Astrocyte (in vitro differentiated cells and primary cell): ENCODE data around the gene RAMAC. TPM values are rescaled to one million over a fixed set of nuclear protein-coding genes. Genes with fewer than 3 reads are reported as not detected.
A peak's percentile ranks its signal among the peaks of the same experiment; 100 is the strongest.

ENCODE experiments used
- DNase-seq: peaks from one replicate; pipeline ENCODE4 v3.0.0-alpha.2; 2010; ENCODE audit warnings: low read depth
- FAIRE-seq: peaks from 2 replicates; lab custom pipeline; 2011; peaks lifted over from hg19 to GRCh38; lab: Jason Lieb, UNC
- H2AFZ ChIP-seq: 2 replicates; pipeline ENCODE4 v1.6.0; 2012; ENCODE audit warnings: low read depth, low read length, inconsistent platforms
- H3K27ac ChIP-seq: 2 replicates; pipeline ENCODE4 v1.5.1; 2011; ENCODE audit warnings: low read depth, low read length, inconsistent platforms
- H3K27me3 ChIP-seq: 2 replicates; pipeline ENCODE4 v1.6.0; 2011; ENCODE audit warnings: low read length, inconsistent platforms; ENCODE audit not compliant: insufficient read depth
- H3K36me3 ChIP-seq: 2 replicates; pipeline ENCODE4 v1.5.1; 2011; ENCODE audit warnings: low read length, inconsistent platforms; ENCODE audit not compliant: insufficient read depth
- H3K4me1 ChIP-seq: 2 replicates; pipeline ENCODE4 v1.5.1; 2011; ENCODE audit warnings: low read length, inconsistent platforms; ENCODE audit not compliant: insufficient read depth
- H3K4me2 ChIP-seq: 2 replicates; pipeline ENCODE4 v1.6.0; 2012; ENCODE audit warnings: low read length, inconsistent platforms
- H3K4me3 ChIP-seq: 2 replicates; pipeline ENCODE4 v1.5.1; 2011; ENCODE audit warnings: low read depth, mild to moderate bottlenecking, low read length, inconsistent platforms; ENCODE audit not compliant: insufficient read depth
- H3K79me2 ChIP-seq: 2 replicates; pipeline ENCODE4 v1.6.0; 2012; ENCODE audit warnings: mild to moderate bottlenecking, low read length, inconsistent platforms; ENCODE audit not compliant: insufficient read depth
- H3K9ac ChIP-seq: 2 replicates; pipeline ENCODE4 v1.6.0; 2012; ENCODE audit warnings: mild to moderate bottlenecking, low read length, inconsistent platforms
- H3K9me3 ChIP-seq: 2 replicates; pipeline ENCODE4 v1.5.1; 2012; ENCODE audit warnings: low read depth, mild to moderate bottlenecking, low read length, inconsistent platforms; ENCODE audit not compliant: insufficient read depth
- H4K20me1 ChIP-seq: 2 replicates; pipeline ENCODE4 v1.6.0; 2012; ENCODE audit warnings: low read length, inconsistent platforms; ENCODE audit not compliant: insufficient read depth
- H3K27ac Mint-ChIP-seq: one replicate; pipeline ENCODE4 v1.8.0; 2021; ENCODE audit warnings: mild to moderate bottlenecking, mixed read lengths; ENCODE audit not compliant: unreplicated experiment
- H3K27me3 Mint-ChIP-seq: one replicate; pipeline ENCODE4 v1.8.0; 2021; ENCODE audit warnings: low read depth, mixed read lengths; ENCODE audit not compliant: unreplicated experiment
- H3K36me3 Mint-ChIP-seq: one replicate; pipeline ENCODE4 v1.8.0; 2021; ENCODE audit warnings: low read depth, mixed read lengths; ENCODE audit not compliant: unreplicated experiment
- H3K4me1 Mint-ChIP-seq: one replicate; pipeline ENCODE4 v1.8.0; 2021; ENCODE audit warnings: low read depth, mixed read lengths; ENCODE audit not compliant: unreplicated experiment
- H3K4me3 Mint-ChIP-seq: one replicate; pipeline ENCODE4 v1.8.0; 2021; ENCODE audit warnings: mild to moderate bottlenecking, moderate library complexity, mixed read lengths; ENCODE audit not compliant: unreplicated experiment
- H3K9me3 Mint-ChIP-seq: one replicate; pipeline ENCODE4 v1.8.0; 2021; ENCODE audit warnings: mild to moderate bottlenecking, mixed read lengths; ENCODE audit not compliant: unreplicated experiment
- EZH2 ChIP-seq: IDR thresholded peaks from 2 replicates; pipeline ENCODE4 v1.6.1; 2012; ENCODE audit warnings: mild to moderate bottlenecking, low read length, inconsistent platforms; ENCODE audit not compliant: insufficient read depth
- total RNA-seq: library from RNA; stranded (reverse); gene quantifications from 2 replicates; pipeline ENCODE4 v1.2.1, GENCODE V29; 2021
- TF ChIP-seq, protein P1 (sequence below): IDR thresholded peaks from 2 replicates; pipeline ENCODE4 v1.5.1; 2011; ENCODE audit warnings: low read depth, mild to moderate bottlenecking, inconsistent platforms, low read length, moderate library complexity; ENCODE audit not compliant: insufficient read depth

RAMAC gene
- total RNA-seq, 1 donor from 2014 or later: 44.4 TPM

DNA sequence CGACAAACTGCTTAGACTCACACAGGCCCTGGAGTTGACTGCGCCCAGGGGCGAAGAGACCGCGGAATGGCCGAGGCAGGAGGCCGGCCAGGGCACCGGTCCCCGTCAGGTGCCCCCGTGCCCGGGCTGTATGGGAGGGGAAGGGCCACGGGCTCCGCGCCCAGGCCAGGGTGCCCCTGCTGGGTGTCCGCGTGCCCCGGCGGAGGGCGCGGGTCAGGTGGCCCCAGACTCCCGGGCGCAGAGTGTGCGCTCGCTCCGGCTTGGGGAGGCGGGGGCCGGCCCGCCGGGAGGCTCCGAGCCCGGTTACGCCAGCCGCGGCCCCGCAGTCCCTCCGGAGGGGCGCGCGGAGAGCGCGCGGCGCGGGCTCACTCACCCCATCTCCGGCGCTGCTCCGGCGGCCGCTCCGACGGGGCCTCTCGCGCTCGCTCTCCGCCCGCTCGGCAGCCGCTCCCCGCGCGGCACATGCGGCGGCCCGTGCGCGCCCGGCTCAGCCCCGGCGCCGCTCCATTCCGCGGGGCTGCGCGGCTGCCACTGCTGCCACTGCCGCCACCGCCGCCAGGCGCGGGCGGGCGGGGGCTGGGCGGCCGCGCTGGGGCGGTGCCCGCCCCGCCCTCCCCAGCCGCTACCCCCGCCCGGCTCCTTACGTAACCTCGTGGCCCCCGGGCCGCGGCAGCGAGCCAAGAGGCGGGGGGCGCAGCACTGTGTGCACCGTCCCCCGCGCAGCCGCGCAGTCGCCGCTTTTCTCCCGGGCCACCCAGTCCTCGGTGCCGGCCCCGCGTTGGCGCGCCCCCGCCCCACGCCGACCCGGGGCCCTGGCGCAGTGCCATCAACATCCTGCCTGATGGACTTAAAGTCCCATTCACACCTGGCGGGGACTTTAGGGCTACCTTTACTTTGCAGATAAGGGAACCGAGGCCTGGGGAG, 33.6 kb upstream of the RAMAC start, which contains the start of gene HOMER2:
TSS of gene HOMER2 (minus strand) at position 563 of the 924 bp plus-strand sequence. CDS start at position 378, 185 bp downstream.
- Histone ChIP-seq H3K4me2 (peak within 1 kb of the TSS; percentile 88), H3K4me3 (peak within 1 kb of the TSS; percentile 55), H3K9ac (peak within 1 kb of the TSS; percentile 67), H4K20me1 (no peaks in the 10 kb centered on the region), H3K27me3 (no peaks in the 10 kb centered on the region), H3K79me2 (peaks cover 9% of the 10 kb centered on the region), H3K27ac (no peak within 1 kb of the TSS), H3K9me3 (no peaks in the 10 kb centered on the region), H3K36me3 (no peaks in the 10 kb centered on the region), H2AFZ (peak within 1 kb of the TSS; percentile 80), H3K4me1 (no peaks in the 10 kb centered on the region)
- FAIRE-seq (no peak), DNase-seq (peak; percentile 13)
- Mint-ChIP-seq H3K9me3 (no peaks in the 10 kb centered on the region), H3K27ac (peak within 1 kb of the TSS; percentile 41), H3K4me1 (no peaks in the 10 kb centered on the region), H3K36me3 (no peaks in the 10 kb centered on the region), H3K4me3 (peak within 1 kb of the TSS; percentile 81), H3K27me3 (no peaks in the 10 kb centered on the region)
- TF ChIP-seq, protein P1, sequence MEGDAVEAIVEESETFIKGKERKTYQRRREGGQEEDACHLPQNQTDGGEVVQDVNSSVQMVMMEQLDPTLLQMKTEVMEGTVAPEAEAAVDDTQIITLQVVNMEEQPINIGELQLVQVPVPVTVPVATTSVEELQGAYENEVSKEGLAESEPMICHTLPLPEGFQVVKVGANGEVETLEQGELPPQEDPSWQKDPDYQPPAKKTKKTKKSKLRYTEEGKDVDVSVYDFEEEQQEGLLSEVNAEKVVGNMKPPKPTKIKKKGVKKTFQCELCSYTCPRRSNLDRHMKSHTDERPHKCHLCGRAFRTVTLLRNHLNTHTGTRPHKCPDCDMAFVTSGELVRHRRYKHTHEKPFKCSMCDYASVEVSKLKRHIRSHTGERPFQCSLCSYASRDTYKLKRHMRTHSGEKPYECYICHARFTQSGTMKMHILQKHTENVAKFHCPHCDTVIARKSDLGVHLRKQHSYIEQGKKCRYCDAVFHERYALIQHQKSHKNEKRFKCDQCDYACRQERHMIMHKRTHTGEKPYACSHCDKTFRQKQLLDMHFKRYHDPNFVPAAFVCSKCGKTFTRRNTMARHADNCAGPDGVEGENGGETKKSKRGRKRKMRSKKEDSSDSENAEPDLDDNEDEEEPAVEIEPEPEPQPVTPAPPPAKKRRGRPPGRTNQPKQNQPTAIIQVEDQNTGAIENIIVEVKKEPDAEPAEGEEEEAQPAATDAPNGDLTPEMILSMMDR: no peak

DNA sequence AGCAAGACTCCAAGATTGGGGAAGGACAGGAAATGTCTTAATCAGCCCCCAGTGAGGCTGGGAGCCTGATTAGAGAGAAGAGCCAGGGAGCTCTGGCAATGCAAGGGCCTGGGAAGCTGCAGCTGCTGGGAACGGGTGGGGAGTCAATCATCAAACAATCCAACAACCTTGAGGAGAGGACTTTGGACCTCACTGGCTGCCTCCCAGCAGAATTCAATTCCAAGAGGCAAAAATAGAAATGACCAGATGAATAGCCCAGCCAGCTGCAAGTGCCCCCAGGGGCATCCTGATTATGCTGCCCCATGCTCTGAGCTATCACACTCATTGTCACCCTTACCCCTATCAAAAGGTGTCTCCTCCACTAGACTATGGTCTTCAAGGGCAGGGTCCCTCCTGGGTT, 27.4 kb upstream of the RAMAC start:
- Histone ChIP-seq H3K9me3 (no peaks in the 10 kb centered on the region), H3K4me3 (no peak overlapping the region), H3K27ac (no peak overlapping the region), H3K79me2 (no peaks in the 10 kb centered on the region), H2AFZ (no peak overlapping the region), H3K9ac (no peak overlapping the region), H3K4me2 (no peak overlapping the region), H3K36me3 (no peaks in the 10 kb centered on the region), H3K27me3 (no peaks in the 10 kb centered on the region), H4K20me1 (no peaks in the 10 kb centered on the region), H3K4me1 (no peaks in the 10 kb centered on the region)
- no peaks in the 10 kb centered on the region for H3K4me1 Mint-ChIP-seq
- no peak overlapping the region for H3K27ac Mint-ChIP-seq
- FAIRE-seq (no peak), DNase-seq (no peak)
- peaks cover 8% of the 10 kb centered on the region for H3K36me3 Mint-ChIP-seq
- TF ChIP-seq, protein P1: no peak
- TF ChIP-seq EZH2: no peak
- peaks cover 3% of the 10 kb centered on the region for H3K9me3 Mint-ChIP-seq
- no peak overlapping the region for H3K4me3 Mint-ChIP-seq
- peaks cover 9% of the 10 kb centered on the region for H3K27me3 Mint-ChIP-seq

DNA sequence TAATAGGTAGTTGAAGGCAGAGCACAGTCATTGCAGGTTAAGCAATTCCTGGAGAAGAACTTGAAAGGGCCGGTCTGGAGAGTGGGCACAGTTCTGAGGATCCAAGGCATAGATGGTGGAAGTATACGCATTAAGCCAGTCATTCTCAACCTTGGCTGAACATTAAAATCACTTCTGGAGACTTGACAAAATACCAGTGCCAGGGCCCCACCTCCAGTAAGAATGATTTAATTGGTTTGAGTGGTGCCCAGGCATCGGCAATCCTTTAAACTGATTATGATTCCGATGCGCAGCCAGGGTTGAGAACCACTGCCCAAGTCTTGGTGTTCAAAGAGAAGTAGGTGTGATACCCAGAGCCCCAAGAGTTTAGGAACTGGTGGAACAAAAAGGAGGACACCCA, 26.6 kb upstream of the RAMAC start:
- H3K4me1 Mint-ChIP-seq: no peaks in the 10 kb centered on the region
- TF ChIP-seq, protein P1: no peak
- no peak for TF ChIP-seq EZH2
- H3K36me3 Mint-ChIP-seq: peaks cover 8% of the 10 kb centered on the region
- no peak overlapping the region for H3K4me3 ChIP-seq
- no peak overlapping the region for H3K27ac ChIP-seq
- H3K4me2 ChIP-seq: no peak overlapping the region
- H3K27me3 Mint-ChIP-seq: peaks cover 9% of the 10 kb centered on the region
- H3K9me3 ChIP-seq: no peaks in the 10 kb centered on the region
- no peaks in the 10 kb centered on the region for H3K36me3 ChIP-seq
- H3K79me2 ChIP-seq: no peaks in the 10 kb centered on the region
- H3K4me3 Mint-ChIP-seq: no peak overlapping the region
- no peak overlapping the region for H3K9ac ChIP-seq
- no peak overlapping the region for H2AFZ ChIP-seq
- FAIRE-seq (no peak), DNase-seq (no peak)
- no peak overlapping the region for H3K27ac Mint-ChIP-seq
- H3K9me3 Mint-ChIP-seq: peaks cover 3% of the 10 kb centered on the region
- H3K27me3 ChIP-seq: no peaks in the 10 kb centered on the region
- H4K20me1 ChIP-seq: no peaks in the 10 kb centered on the region
- no peaks in the 10 kb centered on the region for H3K4me1 ChIP-seq
